Endothelial cell of umbilical vein (primary cell): ENCODE measurements around the gene KLF2.

Experiments
- EZH2 ChIP-seq: IDR thresholded peaks from 2 replicates; pipeline ENCODE4 v1.6.1; 2012; ENCODE audit warnings: borderline replicate concordance, low read depth, mild to moderate bottlenecking, moderate library complexity, low read length, inconsistent platforms; ENCODE audit not compliant: severe bottlenecking
- FOS ChIP-seq: IDR thresholded peaks from 2 replicates; pipeline ENCODE4 v1.6.1; 2011; ENCODE audit warnings: mild to moderate bottlenecking, low read length, moderate library complexity, borderline replicate concordance; ENCODE audit not compliant: insufficient read depth
- GATA2 ChIP-seq: IDR thresholded peaks from 2 replicates; pipeline ENCODE4 v1.7.0; 2011; ENCODE audit warnings: low read depth, mild to moderate bottlenecking, moderate library complexity, mixed read lengths, low read length; ENCODE audit not compliant: insufficient read length, insufficient read depth
- JUN ChIP-seq: IDR thresholded peaks from 2 replicates; pipeline ENCODE4 v1.6.1; 2011; ENCODE audit warnings: borderline replicate concordance, low read depth; ENCODE audit not compliant: insufficient read length, insufficient read depth
- MYC ChIP-seq: IDR thresholded peaks from one replicate; pipeline ENCODE4 v1.6.1; 2011; ENCODE audit warnings: mild to moderate bottlenecking, low read depth, low read length
- POLR2A ChIP-seq: IDR thresholded peaks from 2 replicates; pipeline ENCODE4 v1.6.1; 2012; ENCODE audit warnings: low read depth, mild to moderate bottlenecking, control low read depth, low read length
- POLR2AphosphoS5 ChIP-seq: IDR thresholded peaks from 2 replicates; pipeline ENCODE4 v1.6.1; 2012; ENCODE audit warnings: low read depth, mild to moderate bottlenecking, control low read depth, low read length, moderate library complexity; ENCODE audit not compliant: insufficient read depth
- TF ChIP-seq, protein P1 (sequence below): IDR thresholded peaks from 2 replicates; pipeline ENCODE4 v1.6.1; 2011; ENCODE audit not compliant: insufficient read depth, insufficient read length
- TF ChIP-seq, protein P2 (sequence below), 2 donors: IDR thresholded peaks; 1 replicate in 1 of 2; 2 replicates in 1 of 2; pipeline ENCODE4 v1.5.1; 2011; ENCODE audit warnings: low read length in 2 of 2, mild to moderate bottlenecking in 2 of 2, moderate library complexity in 2 of 2, control low read depth in 1 of 2, inconsistent platforms in 1 of 2, low read depth in 1 of 2; ENCODE audit not compliant: insufficient read depth in 1 of 2; ENCODE audit errors: extremely low read depth in 1 of 2

DNA sequence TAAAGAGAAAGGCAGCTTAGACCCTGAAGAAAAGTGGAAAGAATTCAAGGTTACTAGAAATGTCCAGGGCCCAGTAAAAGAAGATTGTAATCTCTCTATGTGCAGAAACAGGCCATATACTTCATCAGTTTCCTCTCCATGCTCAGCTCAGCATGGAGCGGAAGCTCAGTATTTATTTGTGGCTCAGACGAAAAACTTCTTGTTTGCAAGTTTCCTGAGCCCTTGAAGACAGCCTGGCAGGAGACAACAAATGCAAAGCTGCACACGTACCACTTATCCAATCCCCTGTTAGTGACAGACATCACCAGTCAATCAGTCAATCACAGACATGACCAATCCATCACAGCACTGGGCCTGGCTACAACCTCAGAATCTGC is 8.1 kb upstream of the KLF2 start:
- TF ChIP-seq, protein P1, sequence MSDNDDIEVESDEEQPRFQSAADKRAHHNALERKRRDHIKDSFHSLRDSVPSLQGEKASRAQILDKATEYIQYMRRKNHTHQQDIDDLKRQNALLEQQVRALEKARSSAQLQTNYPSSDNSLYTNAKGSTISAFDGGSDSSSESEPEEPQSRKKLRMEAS, result no peak
- TF ChIP-seq POLR2A (no peak), JUN (no peak), EZH2 (no peak), POLR2AphosphoS5 (peak; percentile 46), MYC (peak; percentile 7), FOS (no peak), GATA2 (peak; percentile 91)
- TF ChIP-seq, protein P2, sequence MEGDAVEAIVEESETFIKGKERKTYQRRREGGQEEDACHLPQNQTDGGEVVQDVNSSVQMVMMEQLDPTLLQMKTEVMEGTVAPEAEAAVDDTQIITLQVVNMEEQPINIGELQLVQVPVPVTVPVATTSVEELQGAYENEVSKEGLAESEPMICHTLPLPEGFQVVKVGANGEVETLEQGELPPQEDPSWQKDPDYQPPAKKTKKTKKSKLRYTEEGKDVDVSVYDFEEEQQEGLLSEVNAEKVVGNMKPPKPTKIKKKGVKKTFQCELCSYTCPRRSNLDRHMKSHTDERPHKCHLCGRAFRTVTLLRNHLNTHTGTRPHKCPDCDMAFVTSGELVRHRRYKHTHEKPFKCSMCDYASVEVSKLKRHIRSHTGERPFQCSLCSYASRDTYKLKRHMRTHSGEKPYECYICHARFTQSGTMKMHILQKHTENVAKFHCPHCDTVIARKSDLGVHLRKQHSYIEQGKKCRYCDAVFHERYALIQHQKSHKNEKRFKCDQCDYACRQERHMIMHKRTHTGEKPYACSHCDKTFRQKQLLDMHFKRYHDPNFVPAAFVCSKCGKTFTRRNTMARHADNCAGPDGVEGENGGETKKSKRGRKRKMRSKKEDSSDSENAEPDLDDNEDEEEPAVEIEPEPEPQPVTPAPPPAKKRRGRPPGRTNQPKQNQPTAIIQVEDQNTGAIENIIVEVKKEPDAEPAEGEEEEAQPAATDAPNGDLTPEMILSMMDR (IDR thresholded peaks at IDR 0.05; ENCODE audit: extremely low read depth in 1 of 2, insufficient read depth in 1 of 2, low read depth in 1 of 2, low read length in 2 of 2), result no peak
